HG02943 (cell line): Measurements from ENCODE around the gene P2RY10.
"Not testable (repeated sequence)": the region's sequence is repeated elsewhere in the genome, so short reads cannot be mapped to it uniquely, and the experiment has no call there.

Experiments used
- ATAC-seq: cut with Tn5 transposase; IDR thresholded peaks from one replicate; pipeline ENCODE4 v1.9.1; 2021; ENCODE audit warnings: mild to moderate bottlenecking, low read depth, moderate library complexity; ENCODE audit not compliant: unreplicated experiment

P2RY10 gene

GRCh38 chrX:78945186-78945912 is at the start of gene P2RY10:
Gene P2RY10 (plus strand): TSS chrX:78945391. CDS start chrX:78960521, 15,130 bp downstream.
- peak; percentile 82 for ATAC-seq

GRCh38 chrX:78922754-78923153 is 22.4 kb upstream of the P2RY10 start:
- ATAC-seq, result no peak

DNA sequence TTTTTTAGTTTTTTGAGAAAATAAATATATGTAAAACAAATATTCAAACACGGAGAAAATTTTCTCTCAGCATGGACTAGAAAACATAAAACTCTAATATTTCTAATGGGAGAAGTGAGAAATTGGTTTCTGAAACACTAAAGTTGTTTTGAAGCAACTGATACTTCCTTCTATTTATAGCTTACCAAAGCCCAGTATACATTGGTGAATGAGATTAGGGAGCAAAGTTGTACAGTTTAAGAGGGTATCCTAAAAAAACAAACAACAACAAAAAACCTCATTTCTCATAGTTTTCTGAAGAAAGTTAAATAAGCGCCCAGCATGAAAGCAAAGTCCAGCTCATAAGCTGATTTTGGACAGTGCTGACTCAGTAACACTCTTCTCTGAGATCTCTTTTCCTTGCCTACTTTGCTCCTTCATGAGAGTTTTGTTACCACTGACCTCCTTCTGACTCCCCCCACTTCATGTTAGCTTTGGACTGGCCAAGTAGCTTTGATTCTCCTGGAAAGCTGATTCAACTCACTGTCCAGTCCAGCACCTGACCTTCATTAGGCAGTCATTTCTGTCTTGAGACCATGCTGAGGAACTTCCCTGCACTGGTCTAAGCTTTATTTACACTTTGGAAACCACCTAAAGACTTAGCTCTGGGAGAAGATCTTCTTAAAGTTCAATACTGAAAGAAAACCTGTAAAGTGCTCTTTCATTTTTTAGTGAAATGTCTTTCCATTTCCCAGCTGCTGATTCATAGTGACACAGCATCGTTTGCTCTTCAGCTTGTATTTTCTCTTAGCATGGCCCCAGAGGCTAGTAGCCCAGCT is 21.8 kb upstream of the P2RY10 start:
- ATAC-seq, result peak; percentile 87

- no peak for ATAC-seq
Measured at GRCh38 chrX:78931814-78932213, 13.4 kb upstream of the P2RY10 start.

DNA sequence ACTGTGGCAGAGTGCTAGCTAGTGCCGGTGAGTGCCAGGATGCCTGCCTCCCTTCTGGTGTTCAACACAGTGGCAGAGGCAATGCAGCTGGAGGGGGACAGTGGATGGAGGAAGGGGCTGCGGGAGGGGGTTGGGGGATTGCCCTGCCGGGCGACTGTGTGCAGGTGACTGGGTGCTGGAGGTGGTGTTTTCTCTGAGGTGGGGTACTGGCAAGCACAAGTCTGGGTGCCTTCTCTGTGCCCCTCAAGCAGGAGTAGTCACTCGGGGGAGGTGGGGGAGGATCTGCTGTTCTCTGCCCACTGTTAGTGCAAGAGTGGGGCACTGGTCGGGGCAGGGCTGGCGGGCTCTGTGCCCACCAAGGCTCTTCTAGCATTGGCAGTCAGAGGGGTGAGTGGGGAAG is 10.3 kb upstream of the P2RY10 start:
- no peak for ATAC-seq

GRCh38 chrX:78944351-78944750 is 840 bp upstream of the P2RY10 start:
- no peak for ATAC-seq

GRCh38 chrX:78946178-78946931 is 1.2 kb downstream of the P2RY10 start:
- no peak for ATAC-seq

DNA sequence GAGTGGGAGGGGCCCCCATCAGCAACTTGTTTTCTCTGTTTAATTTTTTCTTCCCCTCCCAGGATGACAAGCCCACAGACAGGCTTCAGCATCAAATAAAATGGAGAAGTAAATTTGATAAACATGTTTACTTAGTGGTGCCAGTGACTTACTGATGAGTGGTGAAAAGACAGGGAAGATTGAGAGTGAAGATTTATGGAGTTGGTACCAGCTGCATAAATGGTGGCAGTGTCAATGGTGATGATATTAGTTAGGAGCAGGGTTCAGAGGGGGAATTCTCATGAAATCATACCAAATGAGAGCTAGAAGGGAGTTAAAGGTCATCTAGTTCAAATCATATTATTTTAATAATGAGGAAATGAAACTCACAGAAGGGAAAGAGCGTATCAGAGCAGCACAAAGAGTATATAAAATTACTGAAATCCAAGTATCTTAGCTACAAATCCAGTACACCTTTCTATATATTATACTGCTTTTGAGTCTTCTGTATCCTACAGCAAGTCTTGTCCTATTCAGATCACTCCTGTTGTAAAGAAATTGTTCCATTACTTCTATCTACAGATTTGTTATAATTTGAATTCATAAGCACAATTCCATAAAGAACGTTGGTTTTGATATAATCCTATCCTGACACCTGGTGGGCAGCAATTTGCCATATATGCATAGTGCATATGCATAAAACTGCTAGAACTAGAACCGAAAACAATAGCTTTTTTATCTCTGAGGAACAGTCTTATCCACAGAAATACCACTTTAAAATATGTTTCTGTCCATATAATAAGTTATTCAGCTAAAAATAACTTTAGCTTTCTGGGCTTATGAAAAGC is 5.0 kb downstream of the P2RY10 start:
- no peak for ATAC-seq

DNA sequence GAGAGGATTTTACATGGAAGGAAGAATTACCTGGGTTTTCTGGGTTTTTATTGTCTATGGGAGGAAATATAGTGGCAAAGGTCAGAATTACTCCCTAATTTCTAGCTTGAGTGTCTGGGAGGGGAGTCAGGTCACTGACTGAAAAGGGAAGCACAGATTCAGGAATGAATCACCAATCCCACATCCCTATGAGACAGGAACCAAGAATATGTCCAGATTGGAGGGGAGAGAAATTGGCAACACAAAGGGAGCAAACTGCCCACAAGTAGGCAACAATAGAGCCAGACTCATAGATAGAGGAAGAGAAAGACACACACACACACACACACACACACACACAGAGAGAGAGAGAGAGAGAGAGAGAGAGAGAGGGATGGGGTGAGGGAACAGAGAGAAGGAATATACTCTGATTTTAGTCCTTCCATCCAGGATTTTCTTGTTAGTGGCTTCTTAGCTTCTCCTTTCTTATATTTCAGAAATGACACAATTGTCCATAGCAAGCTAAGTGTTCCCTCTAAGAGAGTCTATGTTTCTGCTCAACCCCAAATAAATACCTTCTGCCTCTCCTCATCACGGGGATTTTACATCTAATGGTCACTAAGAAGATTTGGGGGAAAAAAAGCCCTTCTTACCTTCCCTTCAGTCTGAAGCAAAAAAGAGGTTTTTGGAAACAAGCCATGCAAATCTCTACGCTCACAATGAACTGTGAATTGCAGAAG is 12.0 kb downstream of the P2RY10 start:
- peak; percentile 12 for ATAC-seq

DNA sequence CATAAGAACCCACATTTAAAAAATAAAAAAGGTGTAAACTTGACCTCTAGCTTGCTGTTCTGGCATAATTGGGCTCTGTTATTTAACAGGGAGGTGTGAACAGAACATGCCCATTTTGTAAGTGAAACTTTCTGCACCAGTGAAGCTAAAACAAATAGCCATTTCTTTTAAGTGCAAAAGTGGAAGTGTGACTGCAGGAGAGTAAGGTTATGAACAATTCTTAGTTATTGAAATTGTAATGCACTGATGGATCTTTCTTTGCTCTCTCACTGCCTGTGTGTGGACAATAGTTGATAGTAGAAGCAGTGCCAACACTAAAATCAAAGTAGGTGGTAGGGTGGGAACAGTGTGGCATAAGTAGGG is 12.6 kb downstream of the P2RY10 start:
- peak; percentile 81 for ATAC-seq

GRCh38 chrX:78958419-78959116 is 13.4 kb downstream of the P2RY10 start:
- ATAC-seq, result no peak

GRCh38 chrX:78960888-78961287 is 15.7 kb downstream of the P2RY10 start:
- no peak for ATAC-seq

- ATAC-seq, result no peak
Measured at GRCh38 chrX:78964598-78964997, 19.4 kb downstream of the P2RY10 start.

GRCh38 chrX:78979789-78980464 is 34.7 kb downstream of the P2RY10 start:
- peak; percentile 97 for ATAC-seq

- ATAC-seq, result no peak
Measured at GRCh38 chrX:78989349-78989748, 44.2 kb downstream of the P2RY10 start.

GRCh38 chrX:78997870-78998558 is 52.8 kb downstream of the P2RY10 start:
- no peak for ATAC-seq

DNA sequence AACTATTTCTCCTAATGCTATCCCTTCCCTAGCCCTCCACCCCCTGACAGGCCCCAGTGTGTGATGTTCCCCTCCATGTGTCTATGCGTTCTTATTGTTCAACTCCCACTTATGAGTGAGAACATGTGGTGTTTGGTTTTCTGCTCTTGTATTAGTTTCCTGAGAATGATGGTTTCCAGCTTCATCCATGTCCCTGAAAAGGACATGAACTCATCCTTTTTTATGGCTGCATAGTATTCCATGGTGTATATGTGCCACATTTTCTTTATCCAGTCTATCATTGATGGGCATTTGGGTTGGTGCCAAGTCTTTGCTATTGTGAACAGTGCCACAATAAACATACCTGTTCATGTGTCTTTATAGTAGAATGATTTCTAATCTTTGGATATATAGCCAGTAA is 62.3 kb downstream of the P2RY10 start:
- ATAC-seq, result not testable (repeated sequence)
